WERI-Rb-1 (cell line): ENCODE measurements around the gene MTUS2.

Experiments
- DNase-seq: peaks from one replicate; pipeline ENCODE4 v3.0.0-alpha.2; 2020
- H3K27ac ChIP-seq: fragments of 250-450 bp; sonication (Bioruptor Pico); 2 replicates; pipeline ENCODE4 v1.5.1; 2020; ENCODE audit warnings: mild to moderate bottlenecking, moderate library complexity
- H3K27me3 ChIP-seq: fragments of 250-450 bp; sonication (Bioruptor Pico); 2 replicates; pipeline ENCODE4 v1.5.1; 2021; ENCODE audit warnings: mild to moderate bottlenecking, low read depth, moderate library complexity; ENCODE audit not compliant: insufficient read depth, severe bottlenecking
- H3K36me3 ChIP-seq: fragments of 250-450 bp; sonication (Bioruptor Pico); 2 replicates; pipeline ENCODE4 v1.5.1; 2020; ENCODE audit warnings: mild to moderate bottlenecking, moderate library complexity
- H3K4me3 ChIP-seq: 2 replicates; pipeline ENCODE4 v1.5.1; 2011; ENCODE audit warnings: low read depth, mild to moderate bottlenecking, control low read depth, low read length
- H3K9me3 ChIP-seq: fragments of 250-450 bp; sonication (Bioruptor Pico); 2 replicates; pipeline ENCODE4 v1.5.1; 2021; ENCODE audit warnings: mild to moderate bottlenecking, moderate library complexity; ENCODE audit not compliant: severe bottlenecking
- TF ChIP-seq, protein P1 (sequence below): IDR thresholded peaks from 2 replicates; pipeline ENCODE4 v1.5.1; 2011; ENCODE audit warnings: low read depth, mild to moderate bottlenecking, control low read depth, inconsistent platforms, low read length

Gene MTUS2

DNA sequence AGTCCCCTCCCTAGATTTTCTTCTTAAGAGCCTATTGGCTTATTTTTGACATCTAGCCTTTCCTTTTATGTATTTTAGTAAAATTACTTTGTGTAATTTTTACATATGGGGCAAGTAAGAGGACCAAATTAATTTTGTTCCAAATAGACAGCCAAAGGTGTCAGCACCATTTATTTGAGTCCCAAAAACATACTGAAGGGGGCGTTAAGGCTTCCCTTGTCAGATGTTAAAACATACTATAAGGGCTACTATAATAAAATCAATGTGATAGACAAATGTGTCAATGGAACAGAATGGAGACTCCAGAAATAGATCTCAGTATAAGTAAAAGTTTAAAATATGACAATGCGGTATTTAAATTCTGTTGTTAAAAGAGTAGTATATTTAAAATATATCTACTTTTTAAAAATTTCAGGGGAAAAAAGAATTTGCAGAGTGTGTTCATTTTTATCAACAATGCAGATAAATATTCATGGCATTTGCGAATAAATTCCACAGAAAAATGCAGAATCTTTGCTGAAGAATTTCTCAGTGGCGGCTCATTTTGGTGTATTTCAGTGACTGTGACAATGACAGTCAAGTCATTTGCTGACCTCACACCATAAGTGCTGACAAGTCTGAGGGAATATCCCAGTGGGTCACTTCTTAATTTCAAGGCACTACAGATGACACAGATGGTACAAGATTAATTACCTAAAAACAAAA lies 133.7 kb downstream of the MTUS2 start:
- H3K27me3 ChIP-seq = no peaks in the 10 kb centered on the region
- no peak overlapping the region for H3K27ac ChIP-seq
- TF ChIP-seq, protein P1, sequence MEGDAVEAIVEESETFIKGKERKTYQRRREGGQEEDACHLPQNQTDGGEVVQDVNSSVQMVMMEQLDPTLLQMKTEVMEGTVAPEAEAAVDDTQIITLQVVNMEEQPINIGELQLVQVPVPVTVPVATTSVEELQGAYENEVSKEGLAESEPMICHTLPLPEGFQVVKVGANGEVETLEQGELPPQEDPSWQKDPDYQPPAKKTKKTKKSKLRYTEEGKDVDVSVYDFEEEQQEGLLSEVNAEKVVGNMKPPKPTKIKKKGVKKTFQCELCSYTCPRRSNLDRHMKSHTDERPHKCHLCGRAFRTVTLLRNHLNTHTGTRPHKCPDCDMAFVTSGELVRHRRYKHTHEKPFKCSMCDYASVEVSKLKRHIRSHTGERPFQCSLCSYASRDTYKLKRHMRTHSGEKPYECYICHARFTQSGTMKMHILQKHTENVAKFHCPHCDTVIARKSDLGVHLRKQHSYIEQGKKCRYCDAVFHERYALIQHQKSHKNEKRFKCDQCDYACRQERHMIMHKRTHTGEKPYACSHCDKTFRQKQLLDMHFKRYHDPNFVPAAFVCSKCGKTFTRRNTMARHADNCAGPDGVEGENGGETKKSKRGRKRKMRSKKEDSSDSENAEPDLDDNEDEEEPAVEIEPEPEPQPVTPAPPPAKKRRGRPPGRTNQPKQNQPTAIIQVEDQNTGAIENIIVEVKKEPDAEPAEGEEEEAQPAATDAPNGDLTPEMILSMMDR = no peak
- no peak for DNase-seq
- no peak overlapping the region for H3K4me3 ChIP-seq
- no peaks in the 10 kb centered on the region for H3K36me3 ChIP-seq
- no peaks in the 10 kb centered on the region for H3K9me3 ChIP-seq

DNA sequence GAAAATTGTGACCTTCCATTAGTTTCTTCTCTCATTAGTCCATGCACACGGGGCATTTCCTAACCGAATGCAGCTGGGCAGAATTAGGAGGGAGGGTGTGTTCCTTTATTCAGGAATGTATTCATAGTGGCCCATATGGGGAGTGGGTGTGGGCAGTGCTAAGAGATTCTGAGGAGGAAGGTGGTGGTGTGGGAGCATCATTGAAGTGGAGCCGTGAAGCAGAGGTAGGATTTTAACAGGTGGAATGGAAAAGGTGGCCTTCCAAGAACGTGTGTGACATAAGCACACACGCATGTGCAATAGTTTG lies 134.2 kb downstream of the MTUS2 start:
- no peak for DNase-seq
- TF ChIP-seq, protein P1 = no peak
- H3K36me3 ChIP-seq = no peaks in the 10 kb centered on the region
- H3K9me3 ChIP-seq = no peaks in the 10 kb centered on the region
- no peak overlapping the region for H3K27ac ChIP-seq
- no peak overlapping the region for H3K4me3 ChIP-seq
- H3K27me3 ChIP-seq = no peaks in the 10 kb centered on the region

DNA sequence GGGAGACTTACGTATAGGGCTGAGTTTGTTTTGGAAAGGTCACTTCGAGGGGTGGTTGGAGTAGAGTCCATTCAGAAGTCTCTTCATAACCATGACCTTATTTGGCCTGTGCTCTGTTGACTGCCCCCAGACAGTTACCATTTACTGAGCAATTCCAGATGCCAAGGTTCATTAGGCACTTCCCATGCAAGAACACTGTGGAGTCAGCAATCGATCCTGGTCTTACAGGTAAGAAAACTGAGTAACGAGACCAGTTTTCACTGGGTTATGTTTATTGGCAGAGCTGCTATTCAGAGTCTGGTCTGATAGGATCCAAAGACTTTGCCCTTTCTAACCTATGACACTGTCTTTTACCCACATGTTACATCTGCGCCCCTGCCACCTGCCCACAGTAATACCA lies 134.7 kb downstream of the MTUS2 start:
- no peak for DNase-seq
- TF ChIP-seq, protein P1 = no peak
- Histone ChIP-seq H3K9me3 (no peaks in the 10 kb centered on the region), H3K36me3 (no peaks in the 10 kb centered on the region), H3K4me3 (no peak overlapping the region), H3K27ac (no peak overlapping the region), H3K27me3 (no peaks in the 10 kb centered on the region)

DNA sequence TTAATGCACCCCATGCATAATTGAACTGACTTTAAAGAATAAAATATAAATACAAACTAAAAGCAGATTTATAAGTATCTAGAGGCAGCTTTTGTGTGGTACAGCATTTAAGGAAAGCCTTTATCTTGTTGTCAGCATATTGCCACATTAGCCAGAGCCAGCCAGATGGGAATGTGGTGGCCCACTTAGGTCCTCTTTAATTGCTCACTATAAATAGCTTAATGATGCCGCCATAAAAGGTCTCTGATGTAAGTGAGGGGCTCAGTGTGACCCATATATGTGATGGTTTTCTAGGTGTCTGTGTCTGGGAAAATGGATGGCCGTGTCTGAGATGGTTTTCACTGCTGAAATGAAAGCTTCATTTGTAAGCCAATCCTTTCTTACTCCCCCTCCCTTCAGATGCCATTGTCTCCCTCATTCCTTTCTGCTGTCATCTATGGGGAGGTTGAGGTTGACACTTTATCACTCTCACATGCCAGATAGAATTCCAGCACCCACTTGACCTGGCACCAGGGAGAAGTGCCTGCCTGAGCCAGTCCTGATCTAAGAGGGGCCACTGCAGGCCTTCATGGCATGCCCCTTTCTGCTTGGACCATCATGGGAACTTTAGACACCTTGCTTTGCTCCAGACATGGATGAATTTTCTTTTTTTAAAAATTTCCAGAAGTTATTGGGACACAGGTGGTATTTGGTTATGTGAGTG lies 135.3 kb downstream of the MTUS2 start:
- no peak overlapping the region for H3K27ac ChIP-seq
- no peaks in the 10 kb centered on the region for H3K36me3 ChIP-seq
- H3K9me3 ChIP-seq = no peaks in the 10 kb centered on the region
- no peak for DNase-seq
- H3K4me3 ChIP-seq = no peak overlapping the region
- H3K27me3 ChIP-seq = no peaks in the 10 kb centered on the region
- TF ChIP-seq, protein P1 = no peak

DNA sequence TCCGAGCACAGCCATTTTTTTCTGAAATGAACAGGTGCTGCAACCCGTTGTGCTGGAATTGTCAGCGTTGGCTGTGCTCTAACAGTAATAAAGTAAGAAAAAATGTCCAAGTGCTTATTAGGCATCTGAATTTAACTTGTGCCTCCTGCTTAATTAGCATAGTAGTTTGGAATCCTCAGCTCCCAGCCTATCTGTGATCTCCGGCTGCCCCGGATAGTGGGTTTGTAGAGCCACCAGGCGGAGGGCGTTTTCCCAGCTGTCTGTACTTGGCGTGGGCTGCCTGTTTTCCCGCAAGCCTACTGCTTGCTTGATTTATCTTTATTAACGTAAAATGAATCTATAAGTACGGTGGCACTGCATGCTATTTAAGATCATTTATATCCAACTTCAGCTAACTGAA lies 137.9 kb downstream of the MTUS2 start:
- no peak overlapping the region for H3K4me3 ChIP-seq
- no peak for DNase-seq
- no peaks in the 10 kb centered on the region for H3K36me3 ChIP-seq
- TF ChIP-seq, protein P1 = no peak
- H3K27ac ChIP-seq = no peak overlapping the region
- H3K27me3 ChIP-seq = no peaks in the 10 kb centered on the region
- no peaks in the 10 kb centered on the region for H3K9me3 ChIP-seq
